Fibroblast of peridontal ligament (primary cell): ENCODE measurements around the gene RSPH6A.

ENCODE experiments used
- DNase-seq: peaks from one replicate; pipeline ENCODE4 v3.0.0-alpha.2; 2010; ENCODE audit errors: extremely low read depth

The RSPH6A gene

DNA sequence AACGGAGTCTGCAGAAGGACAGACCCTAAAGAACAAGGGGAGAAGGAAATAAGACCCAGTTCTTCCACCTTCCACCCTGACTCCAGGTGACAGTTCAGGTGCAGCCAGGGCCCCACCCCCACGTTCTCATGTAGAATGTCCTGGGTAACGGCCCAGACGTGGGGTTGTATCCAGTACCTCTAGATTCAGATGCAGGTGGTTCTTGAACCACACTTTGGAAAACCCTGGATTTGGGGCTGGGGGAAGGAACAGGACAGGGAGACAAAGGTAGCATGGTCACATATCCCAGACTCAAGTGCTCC, 35.0 kb downstream of the RSPH6A start:
- DNase-seq = no peak

DNA sequence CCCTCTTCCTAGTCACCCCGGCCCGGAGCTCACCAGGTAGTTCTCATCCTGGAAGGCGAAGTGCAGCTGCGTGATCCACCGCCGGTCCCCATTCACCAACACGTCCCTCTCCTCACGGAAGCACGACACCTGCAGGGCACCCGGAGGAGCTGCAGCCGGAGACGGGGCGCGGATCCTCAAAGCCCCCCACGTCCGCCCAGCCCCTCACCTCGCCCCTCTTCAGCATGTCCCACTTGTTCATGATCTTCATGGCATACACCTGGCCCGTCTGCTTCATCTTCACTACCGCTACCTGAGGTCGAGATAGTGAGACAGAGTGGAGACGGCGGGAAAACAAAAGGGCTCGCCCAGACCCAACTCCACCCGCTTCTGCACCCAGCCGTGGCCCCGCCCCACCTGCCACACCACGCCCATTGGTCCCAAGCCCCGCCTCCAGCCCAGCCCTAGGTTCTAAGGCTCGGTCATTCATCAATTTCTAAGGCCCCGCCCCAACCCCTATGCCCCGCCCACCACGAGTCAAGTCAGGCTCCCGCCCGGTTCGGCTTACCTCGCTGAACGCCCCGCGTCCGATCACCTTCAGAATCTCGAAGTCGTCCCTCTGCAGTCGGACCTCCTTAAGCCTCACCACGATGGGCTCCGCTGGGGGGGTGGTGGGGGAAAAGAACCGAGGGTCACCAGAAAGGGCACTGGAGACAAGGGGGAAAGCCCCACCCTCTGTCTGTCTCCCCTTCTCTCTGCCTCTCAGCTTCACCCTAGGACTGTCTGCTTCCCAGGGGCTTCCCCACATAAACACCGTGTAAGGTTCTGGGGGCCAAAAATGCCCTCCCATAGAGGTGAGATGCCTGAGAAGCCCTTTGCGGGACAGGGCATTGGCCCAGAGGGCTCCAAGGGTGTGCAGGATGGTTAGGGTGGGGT, 35.6 kb downstream of the RSPH6A start:
- no peak for DNase-seq

DNA sequence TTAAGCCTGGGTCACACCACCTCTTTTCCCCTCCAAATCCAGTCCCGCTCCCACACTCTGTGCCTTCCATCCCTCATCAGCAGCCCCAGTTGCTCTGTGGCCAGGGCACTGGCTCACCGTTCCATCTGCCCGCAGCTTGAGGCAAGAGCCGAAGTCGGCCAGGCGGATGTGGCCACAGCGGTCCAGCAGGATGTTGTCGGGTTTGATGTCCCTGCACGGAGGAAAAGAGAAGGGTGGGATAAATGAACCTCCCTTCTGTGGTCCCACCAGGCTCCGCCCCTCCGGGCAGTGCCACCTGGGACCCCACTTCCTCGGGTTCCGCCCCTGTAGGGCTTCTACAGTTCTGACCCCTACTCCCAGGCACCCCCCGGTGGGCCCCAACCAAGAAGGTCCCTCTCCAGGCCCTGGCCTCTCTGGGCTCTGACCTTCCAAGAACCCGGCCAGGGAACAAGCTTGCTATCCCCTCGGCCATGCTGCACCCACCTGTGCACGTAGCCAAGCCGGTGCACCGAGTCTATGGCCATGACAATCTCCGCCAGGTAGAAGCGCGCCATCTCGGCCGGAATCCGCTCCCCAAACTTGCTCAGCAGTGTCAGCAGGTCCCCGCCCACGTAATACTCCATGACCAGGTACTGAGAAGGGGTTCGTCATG, 37.0 kb downstream of the RSPH6A start:
- DNase-seq = no peak

DNA sequence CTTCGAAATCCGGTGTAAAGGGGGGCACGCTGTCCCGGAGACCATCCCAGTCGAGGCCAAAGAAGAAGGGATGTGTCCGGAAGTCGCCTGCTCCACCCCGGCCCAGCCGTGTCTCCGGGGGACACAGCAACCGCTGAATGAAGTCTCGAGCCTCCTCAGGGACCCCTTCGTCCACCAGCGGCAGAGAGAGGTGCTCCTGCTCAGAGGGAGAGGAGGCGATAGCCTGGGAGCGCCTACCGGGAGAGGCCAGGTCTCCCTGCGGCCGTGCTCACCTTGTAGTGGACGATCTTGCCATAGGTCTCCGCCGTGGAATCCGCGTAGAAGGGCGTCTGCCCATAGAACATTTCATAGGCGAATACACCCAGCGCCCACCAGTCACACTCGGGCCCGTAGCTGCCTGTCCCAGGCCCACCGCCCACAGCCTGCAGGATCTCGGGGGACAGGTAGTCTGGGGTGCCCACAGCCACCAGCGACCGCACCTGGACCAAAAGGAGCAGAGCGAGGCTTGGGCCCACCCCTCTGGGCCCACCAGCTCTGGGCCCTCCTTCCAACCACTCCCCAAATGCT, 37.6 kb downstream of the RSPH6A start:
- no peak for DNase-seq

DNA sequence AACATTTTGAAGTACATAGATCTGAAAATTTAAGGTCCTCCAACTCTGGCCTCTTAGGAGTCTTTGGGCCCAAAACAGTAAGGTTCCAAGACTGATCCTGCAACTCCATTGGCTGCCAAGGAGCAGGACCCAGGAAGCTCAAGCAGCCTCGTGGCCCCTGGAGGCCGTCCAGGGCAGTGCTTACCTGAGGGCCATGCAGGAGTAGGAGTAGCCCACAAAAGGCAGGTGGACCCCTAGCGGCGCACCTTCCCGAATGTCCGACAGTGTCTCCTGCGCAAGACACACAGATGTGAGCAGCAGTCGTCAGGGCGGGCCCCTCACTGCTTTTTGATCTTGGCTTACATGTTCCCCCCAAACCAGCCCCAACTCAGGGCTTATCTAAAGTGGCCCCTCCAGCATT, 40.3 kb downstream of the RSPH6A start:
- DNase-seq = no peak

DNA sequence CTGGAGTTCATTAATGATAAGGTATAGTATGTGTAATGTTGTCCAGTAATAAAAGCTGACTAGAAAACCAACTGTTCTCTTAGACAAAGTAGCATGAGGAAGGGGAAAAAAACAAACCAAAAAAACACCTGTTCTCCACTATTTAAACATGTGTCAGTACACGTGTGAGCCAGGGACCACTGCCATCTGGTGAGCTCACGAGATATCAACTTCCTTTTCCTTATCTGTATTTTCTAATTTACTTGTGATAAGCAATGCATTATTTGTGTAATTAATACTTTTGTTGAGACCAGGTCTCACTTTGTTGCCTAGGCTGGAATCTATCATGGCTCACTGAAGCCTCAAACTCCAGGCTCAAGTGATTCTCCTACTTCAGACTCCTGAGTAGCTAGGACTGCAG, 41.7 kb downstream of the RSPH6A start:
- no peak for DNase-seq

DNA sequence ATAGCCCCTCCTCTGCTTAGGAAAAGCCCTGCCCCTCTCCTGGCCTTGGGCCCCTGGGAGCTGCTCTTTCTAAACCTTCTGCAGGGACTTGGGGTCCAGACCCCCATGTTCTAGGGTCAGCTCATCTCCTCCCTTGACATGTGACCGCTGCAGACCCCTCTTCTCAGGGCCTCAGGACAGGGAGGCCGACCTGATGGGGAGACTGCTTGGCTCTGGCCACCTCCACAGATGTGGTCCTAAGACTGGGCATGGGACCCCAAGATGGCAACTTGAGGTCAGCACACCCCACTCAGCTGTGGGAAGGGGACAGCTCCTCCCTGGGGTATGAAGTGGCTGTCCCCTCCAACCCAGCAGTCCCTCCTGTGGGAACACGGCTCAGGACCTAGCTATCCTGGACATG, 42.2 kb downstream of the RSPH6A start:
- no peak for DNase-seq

DNA sequence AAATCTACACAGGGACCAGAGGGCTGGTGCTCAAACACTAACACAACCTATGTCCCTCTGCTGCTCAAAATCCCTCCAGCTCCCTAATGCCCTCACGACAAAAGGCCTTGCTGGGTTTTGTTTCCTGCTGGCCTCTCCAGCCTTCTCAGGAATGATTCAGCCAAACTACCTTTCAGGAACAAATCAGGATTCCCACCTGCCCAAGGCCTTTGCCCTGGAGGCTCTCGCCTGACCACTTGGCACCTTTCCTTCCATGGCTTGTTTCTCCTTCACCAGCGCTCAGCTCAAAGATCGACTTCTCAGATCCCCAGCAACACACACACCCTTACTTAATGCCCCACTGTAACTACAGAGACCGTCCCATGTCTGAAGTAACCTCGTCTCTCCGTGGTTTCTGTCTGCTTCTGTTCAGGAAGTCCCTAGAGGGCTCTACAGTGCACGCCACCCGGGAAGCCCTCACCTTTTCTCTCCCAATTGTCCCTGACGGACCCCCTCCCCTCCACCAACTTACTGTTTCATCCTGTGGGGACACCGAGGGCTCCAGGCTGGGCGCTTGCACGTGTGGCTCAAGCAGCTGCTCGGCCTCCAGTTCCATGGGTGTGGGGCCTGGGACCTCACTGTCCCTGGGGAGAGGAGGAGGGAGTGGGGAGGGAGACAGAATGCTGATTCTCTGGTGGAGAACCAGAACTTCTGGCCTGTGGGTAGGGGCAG, 42.8 kb downstream of the RSPH6A start:
- no peak for DNase-seq

DNA sequence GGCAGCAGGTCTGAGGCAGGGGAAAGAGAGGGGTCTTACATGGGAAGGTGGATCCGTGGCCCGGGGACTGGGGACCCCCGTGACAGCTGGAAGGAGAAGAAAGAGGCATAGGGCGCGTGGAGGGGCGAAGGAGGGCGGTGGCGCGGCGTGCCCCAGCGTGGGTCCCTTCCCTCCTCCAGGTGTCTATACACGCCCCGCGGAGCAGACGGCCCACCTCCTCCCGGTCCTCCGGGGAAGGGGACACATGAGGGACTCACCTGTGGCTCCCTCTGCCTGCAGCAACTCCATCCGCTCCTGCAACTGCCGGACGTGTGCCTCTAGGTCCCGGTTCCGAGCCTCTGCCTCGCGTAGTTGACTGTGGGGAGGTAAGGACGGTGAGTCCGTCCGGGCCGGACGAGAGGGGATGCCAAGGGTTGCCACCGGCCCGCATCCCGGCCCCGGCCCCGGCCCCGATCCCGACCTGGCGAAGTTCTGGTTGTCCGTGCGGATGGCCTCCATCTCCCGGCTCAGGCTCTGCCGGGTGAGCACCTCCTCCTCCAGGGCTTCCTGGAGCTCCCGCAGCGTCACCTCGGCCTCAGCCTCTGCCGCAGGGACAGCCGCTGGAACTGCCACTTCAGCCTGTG, 43.7 kb downstream of the RSPH6A start:
- DNase-seq = no peak

DNA sequence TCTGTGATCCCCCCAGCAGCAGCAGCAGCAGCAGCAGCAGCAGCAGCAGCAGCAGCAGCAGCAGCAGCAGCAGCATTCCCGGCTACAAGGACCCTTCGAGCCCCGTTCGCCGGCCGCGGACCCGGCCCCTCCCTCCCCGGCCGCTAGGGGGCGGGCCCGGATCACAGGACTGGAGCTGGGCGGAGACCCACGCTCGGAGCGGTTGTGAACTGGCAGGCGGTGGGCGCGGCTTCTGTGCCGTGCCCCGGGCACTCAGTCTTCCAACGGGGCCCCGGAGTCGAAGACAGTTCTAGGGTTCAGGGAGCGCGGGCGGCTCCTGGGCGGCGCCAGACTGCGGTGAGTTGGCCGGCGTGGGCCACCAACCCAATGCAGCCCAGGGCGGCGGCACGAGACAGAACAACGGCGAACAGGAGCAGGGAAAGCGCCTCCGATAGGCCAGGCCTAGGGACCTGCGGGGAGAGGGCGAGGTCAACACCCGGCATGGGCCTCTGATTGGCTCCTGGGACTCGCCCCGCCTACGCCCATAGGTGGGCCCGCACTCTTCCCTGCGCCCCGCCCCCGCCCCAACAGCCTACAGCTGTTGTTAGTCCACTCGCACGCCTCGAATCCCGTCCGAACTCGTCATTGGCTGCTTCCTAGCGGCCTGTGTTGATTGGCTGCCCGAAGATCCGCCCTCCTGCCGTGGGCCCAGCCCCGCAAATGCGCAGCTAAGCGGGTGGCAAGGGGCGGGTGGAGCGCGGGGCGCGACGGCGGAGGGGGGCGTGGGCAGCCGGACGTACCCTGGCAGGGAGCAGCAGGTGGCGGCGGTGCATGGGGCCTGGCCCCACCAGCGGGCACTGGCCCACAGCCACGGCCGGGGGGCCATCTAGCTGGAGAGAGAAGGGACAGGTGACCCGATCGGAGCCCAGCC, 44.7 kb downstream of the RSPH6A start:
- peak; percentile 96 for DNase-seq

DNA sequence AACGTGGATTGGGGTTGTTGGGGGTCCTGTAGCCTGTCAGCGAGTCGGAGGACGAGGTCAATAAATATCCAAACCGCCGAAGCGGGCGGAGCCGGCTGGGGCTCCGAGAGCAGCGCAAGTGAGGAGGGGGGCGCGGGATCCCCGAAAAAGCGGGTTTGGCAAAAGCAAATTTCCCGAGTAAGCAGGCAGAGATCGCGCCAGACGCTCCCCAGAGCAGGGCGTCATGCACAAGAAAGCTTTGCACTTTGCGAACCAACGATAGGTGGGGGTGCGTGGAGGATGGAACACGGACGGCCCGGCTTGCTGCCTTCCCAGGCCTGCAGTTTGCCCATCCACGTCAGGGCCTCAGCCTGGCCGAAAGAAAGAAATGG, 45.3 kb downstream of the RSPH6A start:
- peak; percentile 37 for DNase-seq

DNA sequence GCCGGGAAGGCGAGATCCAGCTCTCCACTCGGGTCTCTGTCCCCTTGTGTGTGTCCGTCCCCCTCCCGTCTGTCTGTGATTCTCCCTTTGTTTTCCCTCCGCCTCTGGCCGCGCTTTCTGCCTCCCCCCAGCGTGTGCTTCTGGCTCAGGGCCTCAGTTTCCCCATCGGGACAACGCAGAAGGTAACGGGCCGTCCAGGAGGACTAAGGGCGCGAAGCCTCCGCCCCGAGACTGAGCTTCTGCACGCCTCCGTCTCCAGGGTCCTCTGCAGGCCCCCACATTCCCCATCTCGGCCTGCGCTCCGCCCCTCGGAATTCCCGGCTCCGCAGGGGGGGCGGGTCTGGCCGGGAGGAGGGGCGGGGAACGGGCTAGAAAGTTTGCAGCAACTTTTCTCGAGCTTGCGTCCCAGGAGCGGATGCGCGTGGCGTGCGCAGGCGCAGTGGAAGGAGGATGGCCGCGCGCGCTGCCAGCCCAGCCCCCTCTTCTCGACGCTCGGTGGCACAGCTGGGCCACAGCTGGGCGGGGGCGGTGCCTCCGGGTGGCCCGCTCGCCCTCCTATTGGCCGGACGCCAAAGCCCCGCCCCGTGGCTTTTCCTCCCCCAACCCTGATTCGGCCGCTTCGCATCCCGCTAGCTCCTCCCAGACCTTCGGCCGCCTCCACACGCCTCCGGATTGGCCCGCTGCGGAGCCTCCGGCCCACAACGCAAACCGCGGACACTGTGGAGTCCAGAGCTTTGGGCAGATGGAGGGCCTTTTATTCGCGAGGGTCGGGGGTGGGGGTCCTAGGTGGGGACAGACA, 45.9 kb downstream of the RSPH6A start, which contains the start of gene SIX5:
TSS of gene SIX5 (minus strand) at position 269 of the 799 bp plus-strand sequence. CDS start 408 bp downstream, outside the sequence.
- DNase-seq = peak; percentile 96

DNA sequence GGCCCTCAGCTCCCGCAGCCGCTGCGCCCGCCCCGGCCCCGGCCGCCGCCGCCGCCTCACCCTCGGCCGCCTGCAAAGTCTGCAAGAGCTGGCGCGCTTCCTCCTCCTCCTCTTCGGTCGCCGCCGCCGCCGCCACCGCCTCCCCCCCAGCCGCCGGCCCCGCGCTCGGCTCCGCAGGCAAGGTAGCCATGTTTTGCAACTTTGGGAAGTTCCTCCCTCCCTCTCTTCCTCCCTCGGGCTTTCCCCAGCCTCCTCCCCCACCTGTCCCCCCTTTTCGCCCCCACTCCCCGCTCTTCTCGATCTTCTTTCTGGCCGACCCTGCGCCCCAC, 46.5 kb downstream of the RSPH6A start:
- DNase-seq = no peak

DNA sequence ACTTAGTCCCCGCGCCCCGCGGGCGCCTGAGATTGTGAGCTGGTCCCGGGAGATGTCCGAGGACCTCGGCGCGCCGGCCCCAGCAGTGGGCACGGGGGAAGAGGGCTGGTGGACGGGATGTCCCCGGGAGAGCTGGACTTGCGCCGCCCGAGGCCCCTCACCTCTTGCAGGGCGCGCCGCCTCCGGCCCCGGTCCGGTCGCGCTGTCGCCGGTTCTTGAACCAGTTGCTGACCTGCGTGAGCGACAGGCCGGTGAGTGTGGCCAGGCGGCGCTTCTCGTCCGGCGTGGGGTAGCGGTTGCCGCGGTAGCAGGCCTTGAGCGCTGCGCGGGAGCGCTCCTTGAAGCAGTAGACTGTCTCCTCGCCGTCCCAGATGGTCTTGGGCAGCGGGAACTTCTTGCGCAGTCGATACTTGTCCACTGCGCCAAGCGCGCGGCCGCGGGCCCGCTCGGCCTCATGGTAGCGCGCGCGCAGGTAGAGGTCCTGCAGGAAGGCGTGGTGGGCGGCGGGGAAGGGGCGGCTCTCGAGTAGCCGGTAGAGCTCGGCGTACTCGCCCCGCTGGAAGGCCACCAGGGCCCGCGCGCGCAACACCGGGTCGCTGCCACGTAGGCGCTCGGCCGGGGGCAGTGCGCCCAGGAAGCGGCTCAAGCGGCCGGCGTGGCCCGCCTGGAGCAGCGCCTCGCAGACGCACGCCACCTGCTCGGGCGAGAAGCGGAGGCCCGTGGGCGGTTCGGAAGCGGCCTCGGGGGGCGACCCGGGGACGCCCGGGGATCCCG, 47.0 kb downstream of the RSPH6A start:
- peak; percentile 59 for DNase-seq

DNA sequence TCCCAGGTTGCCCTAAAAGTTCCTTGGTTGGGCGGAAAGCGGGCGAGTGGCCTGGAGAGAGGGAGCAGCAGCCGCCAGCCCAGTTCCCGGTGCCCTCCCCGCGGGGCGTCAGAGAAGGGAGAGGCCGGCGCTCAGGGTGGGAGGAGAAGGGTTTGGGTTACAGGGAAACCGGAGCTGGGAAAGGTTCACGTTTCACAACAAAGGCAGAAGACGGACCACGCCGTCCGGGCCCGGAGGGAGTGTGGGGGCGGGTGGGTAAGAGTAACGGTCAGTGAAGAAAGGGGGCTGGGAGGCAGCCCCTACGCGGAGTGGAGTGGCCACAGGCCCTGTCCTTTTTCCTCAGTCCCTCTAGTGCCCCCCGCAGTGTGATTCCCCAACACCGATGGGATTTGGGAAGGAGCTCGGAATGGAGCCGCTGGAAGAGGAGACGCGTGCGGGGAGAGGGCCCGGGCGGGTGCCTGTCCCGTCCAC, 47.7 kb downstream of the RSPH6A start:
- peak; percentile 83 for DNase-seq

DNA sequence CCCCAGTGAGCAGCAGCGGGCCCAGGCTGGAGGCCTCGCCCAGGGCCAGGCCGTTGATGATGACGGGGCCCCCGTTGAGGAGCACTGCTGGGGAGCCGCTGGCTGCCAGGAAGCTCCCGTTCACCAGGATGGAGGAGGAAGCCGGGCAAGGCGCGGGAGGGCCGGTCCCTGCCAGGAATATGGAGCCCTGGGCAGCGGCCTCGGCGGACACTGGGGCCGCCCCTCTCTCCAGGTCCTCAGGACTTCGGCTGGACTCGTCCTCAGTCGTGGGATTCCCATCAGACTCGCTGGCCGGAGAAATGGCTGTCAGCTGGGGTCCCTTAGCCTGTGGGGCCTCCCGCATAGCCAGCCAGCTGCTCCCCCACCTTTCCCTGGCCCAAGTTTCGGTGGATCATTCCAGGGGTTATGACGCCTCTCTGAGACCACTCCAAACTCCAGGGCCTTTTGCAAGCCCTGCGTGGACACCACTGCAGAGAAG, 48.2 kb downstream of the RSPH6A start:
- no peak for DNase-seq

DNA sequence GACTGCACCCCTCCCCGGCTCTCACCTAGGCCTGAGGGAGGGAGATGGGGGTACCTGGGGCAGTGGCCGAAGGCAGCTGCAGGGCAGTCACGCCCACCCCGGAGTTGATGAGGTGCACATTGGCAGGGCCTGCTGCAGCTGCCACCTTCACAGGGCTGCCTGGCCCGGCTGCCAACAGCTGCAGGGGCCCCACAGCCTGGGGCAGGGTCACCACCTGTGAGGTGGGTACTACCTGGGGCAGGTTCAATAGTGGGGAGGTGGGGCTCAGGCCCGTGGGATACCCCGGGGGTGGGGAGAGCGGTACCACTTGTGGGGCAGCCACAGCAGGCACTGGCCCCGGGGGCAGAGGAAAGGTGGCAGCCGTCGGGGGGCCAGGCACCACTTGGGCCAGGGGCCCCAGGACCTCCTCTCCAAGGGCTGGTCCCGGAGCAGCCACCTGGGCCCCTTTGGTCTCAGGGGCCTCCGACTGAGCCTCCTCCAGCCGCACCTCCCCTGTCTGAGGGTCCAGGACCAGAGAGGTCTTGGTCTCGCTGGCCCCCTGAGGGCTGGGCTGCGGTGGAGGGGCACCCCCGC, 48.7 kb downstream of the RSPH6A start:
- DNase-seq = no peak

DNA sequence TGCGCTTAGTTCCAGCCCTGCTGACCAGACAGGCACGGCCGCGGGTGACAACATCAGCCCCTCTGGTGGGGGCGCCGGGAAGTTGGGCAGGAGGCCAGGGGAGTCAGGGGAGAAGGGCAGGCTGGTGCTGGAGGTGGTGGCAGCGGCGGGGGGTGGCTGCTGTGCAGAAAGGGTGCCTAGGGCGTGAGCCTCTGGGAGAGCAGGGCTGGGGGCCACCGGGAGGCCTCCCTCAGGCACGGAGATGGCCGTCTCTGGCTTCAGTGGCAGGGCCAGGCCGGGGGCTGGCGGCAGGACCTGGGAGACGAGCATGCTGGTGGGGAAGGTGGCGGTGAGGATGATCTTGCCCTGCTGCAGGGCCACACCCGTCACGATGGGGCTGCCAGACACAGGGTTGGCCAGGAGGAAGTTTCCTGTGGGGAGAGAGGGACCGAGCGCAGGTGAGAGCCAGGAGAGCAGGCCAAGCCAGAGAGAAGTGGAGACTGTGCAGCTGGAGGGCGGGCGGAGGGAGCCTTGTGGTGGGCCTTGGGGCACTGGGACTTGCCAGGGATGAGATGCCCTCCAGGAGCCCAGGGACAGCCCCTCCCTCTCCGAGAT, 49.3 kb downstream of the RSPH6A start:
- DNase-seq = no peak
